OCI-LY7 (cell line): ENCODE measurements around the gene TASP1. TPM values are rescaled to one million over a fixed set of nuclear protein-coding genes. Genes with fewer than 3 reads are reported as not detected.

ENCODE experiments used
- BruUV-seq: library from RNA; stranded (reverse); fragments of 400-500 nt; replicated peaks from 2 replicates; lab custom pipeline; 2021; lab: Mats Ljungman, UMichigan
- CTCF ChIA-PET: fragments of 300-600 bp; sonication (Branson Sonifier 250); formaldehyde crosslinking; loops from one replicate; lab custom pipeline; 2022; ENCODE audit warnings: antibody characterized with exemption; ENCODE audit not compliant: unreplicated experiment; lab: Charles Lee
- POLR2A ChIA-PET: fragments of 300-600 bp; sonication (Branson Sonifier 250); formaldehyde crosslinking; loops from one replicate; lab custom pipeline; 2022; ENCODE audit warnings: antibody characterized with exemption; lab: Charles Lee
- DNase-seq: peaks from one replicate; pipeline ENCODE4 v3.0.0-alpha.2; 2015; ENCODE audit warnings: low spot score
- H2AFZ ChIP-seq: fragments of 200-600 bp; sonication (generic), shearing (Covaris generic); 2 replicates; pipeline ENCODE4 v1.6.1; 2014; ENCODE audit warnings: mild to moderate bottlenecking, antibody characterized with exemption, low read length, moderate library complexity
- H3K27ac ChIP-seq: fragments of 200-600 bp; sonication (generic); 2 replicates; pipeline ENCODE4 v1.5.1; 2014; ENCODE audit warnings: mixed run types, low read depth, mild to moderate bottlenecking, moderate library complexity, low read length, inconsistent platforms; ENCODE audit not compliant: poor library complexity, severe bottlenecking
- H3K36me3 ChIP-seq: fragments of 200-600 bp; sonication (generic); 2 replicates; pipeline ENCODE4 v1.6.1; 2014; ENCODE audit warnings: mild to moderate bottlenecking, antibody characterized with exemption, low read length, moderate library complexity, mixed read lengths; ENCODE audit not compliant: insufficient read depth
- H3K4me1 ChIP-seq: fragments of 200-600 bp; sonication (generic); 2 replicates; pipeline ENCODE4 v1.5.1; 2014; ENCODE audit warnings: mild to moderate bottlenecking, low read length; ENCODE audit not compliant: insufficient read depth, poor library complexity, severe bottlenecking
- H3K4me2 ChIP-seq: fragments of 200-600 bp; sonication (generic); 2 replicates; pipeline ENCODE4 v1.6.1; 2014; ENCODE audit warnings: mild to moderate bottlenecking, low read length
- H3K4me3 ChIP-seq: fragments of 200-600 bp; sonication (generic); 2 replicates; pipeline ENCODE4 v1.5.1; 2014; ENCODE audit warnings: mild to moderate bottlenecking, low read depth, low read length; ENCODE audit not compliant: poor library complexity, severe bottlenecking
- H3K79me2 ChIP-seq: fragments of 200-600 bp; sonication (generic); 2 replicates; pipeline ENCODE4 v1.6.1; 2016; ENCODE audit warnings: low read depth, mild to moderate bottlenecking, low read length, moderate library complexity, mixed read lengths; ENCODE audit not compliant: insufficient read depth
- H3K9me2 ChIP-seq: fragments of 200-600 bp; sonication (generic); 2 replicates; pipeline ENCODE4 v1.6.1; 2016; ENCODE audit warnings: mild to moderate bottlenecking, low read length, mixed read lengths; ENCODE audit not compliant: insufficient read depth
- H3K9me3 ChIP-seq: fragments of 200-600 bp; sonication (generic); 2 replicates; pipeline ENCODE4 v1.6.1; 2014; ENCODE audit warnings: mild to moderate bottlenecking, mixed run types, low read length, mixed read lengths
- H4K20me1 ChIP-seq: fragments of 200-600 bp; sonication (generic); 2 replicates; pipeline ENCODE4 v1.6.1; 2014; ENCODE audit warnings: mild to moderate bottlenecking, antibody characterized with exemption, low read length, moderate library complexity, mixed read lengths; ENCODE audit not compliant: insufficient read depth
- CTCF ChIP-seq: fragments of 200-600 bp; sonication (generic); conservative IDR thresholded peaks from 2 replicates; pipeline ENCODE4 v1.5.1; 2014; ENCODE audit warnings: mild to moderate bottlenecking, antibody characterized with exemption, low read length, moderate library complexity, mixed read lengths
- EZH2phosphoT487 ChIP-seq: fragments of 200-600 bp; sonication (generic); IDR thresholded peaks from 2 replicates; pipeline ENCODE4 v1.6.1; 2018; ENCODE audit warnings: low read depth, borderline replicate concordance, mild to moderate bottlenecking, mixed run types, antibody characterized with exemption, low read length, moderate library complexity, mixed read lengths
- intact Hi-C: fragments of 100-400 bp; cut with micrococcal nuclease; formaldehyde crosslinking; loops from one replicate; pipeline ENCODE4 v1.10.0; 2022; ENCODE audit not compliant: unreplicated experiment
- total RNA-seq, 2 experiments: library from RNA; depleted of rRNA in 1 of 2; stranded (reverse); fragments of >200 nt in 1 of 2; shearing (Covaris generic) in 1 of 2; gene quantifications; 2 replicates each; pipeline ENCODE4 v1.2.3, GENCODE V29; 2014 to 2022

Gene TASP1
- total RNA-seq, 2 experiments from 2014 or later: 12.9 to 15.5 TPM

- H2AFZ ChIP-seq: no peak overlapping the region
- no peaks in the 10 kb centered on the region for H4K20me1 ChIP-seq
- CTCF ChIA-PET: no interaction called here
- intact Hi-C loops: no loop called here
- POLR2A ChIA-PET: interaction anchor here (0.6 to 1.2 kb wide), 3 partner anchors 9 to 127 kb away, joined by 3 to 4 read pairs (median 4); no protein-coding TSS in a partner anchor
- no TSS peak for BruUV-seq
- DNase-seq: no peak
- H3K27ac ChIP-seq: no peak overlapping the region
- TF ChIP-seq EZH2phosphoT487 (no peak), CTCF (no peak)
- no peaks in the 10 kb centered on the region for H3K9me2 ChIP-seq
- H3K79me2 ChIP-seq: no peaks in the 10 kb centered on the region
- no peaks in the 10 kb centered on the region for H3K9me3 ChIP-seq
- H3K4me1 ChIP-seq: no peaks in the 10 kb centered on the region
- H3K36me3 ChIP-seq: no peaks in the 10 kb centered on the region
- no peak overlapping the region for H3K4me3 ChIP-seq
- no peak overlapping the region for H3K4me2 ChIP-seq
Observed at GRCh38 chr20:13648291-13649228, 9.8 kb upstream of the TASP1 start.

DNA sequence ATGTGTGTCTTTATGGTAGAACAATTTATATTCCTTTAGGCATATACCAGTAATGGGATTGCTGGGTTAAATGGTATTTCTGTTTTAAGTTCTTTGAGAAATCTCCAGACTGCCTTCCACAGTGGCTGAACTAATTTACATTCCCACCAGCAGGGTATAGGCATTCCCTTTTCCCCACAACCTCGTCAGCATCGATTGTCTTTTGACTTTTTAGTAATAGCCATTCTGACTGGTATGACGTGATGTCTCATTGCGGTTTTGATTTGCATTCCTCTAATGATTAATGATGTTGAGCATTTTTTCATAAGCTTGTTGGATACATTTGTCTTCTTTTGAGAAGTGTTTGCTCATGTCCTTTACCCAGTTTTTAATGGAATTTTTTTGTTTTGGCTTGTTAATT lies 5.3 kb upstream of the TASP1 start:
- H3K4me3 ChIP-seq: no peak overlapping the region
- H3K27ac ChIP-seq: no peak overlapping the region
- CTCF ChIA-PET: no interaction called here
- no peaks in the 10 kb centered on the region for H3K36me3 ChIP-seq
- H3K79me2 ChIP-seq: no peaks in the 10 kb centered on the region
- TF ChIP-seq CTCF: no peak
- no peak for TF ChIP-seq EZH2phosphoT487
- H2AFZ ChIP-seq: no peak overlapping the region
- no peak overlapping the region for H3K4me2 ChIP-seq
- POLR2A ChIA-PET: no interaction called here
- DNase-seq: no peak
- intact Hi-C loops: no loop called here
- no peaks in the 10 kb centered on the region for H3K9me3 ChIP-seq
- no peaks in the 10 kb centered on the region for H3K9me2 ChIP-seq
- H4K20me1 ChIP-seq: no peaks in the 10 kb centered on the region
- BruUV-seq: no TSS peak
- peaks cover 3% of the 10 kb centered on the region for H3K4me1 ChIP-seq

- peak overlapping the region; percentile 98 for H2AFZ ChIP-seq
- no peaks in the 10 kb centered on the region for H3K9me3 ChIP-seq
- no peak overlapping the region for H3K27ac ChIP-seq
- no peaks in the 10 kb centered on the region for H3K9me2 ChIP-seq
- no peak for DNase-seq
- intact Hi-C loops: loop anchor here (10.0 kb wide), 1 partner anchor 146 kb away; the partner anchor contains the start of genes ESF1 and NDUFAF5
- no peaks in the 10 kb centered on the region for H4K20me1 ChIP-seq
- H3K4me1 ChIP-seq: peaks cover 12% of the 10 kb centered on the region
- peaks cover 14% of the 10 kb centered on the region; the same call in 1 of the 2 replicates for H3K79me2 ChIP-seq
- TF ChIP-seq CTCF (no peak), EZH2phosphoT487 (no peak)
- H3K36me3 ChIP-seq: no peaks in the 10 kb centered on the region
- POLR2A ChIA-PET: interaction anchor here (0.8 to 1.4 kb wide), 2 partner anchors 10 to 14 kb away, joined by 4 read pairs; no protein-coding TSS in a partner anchor
- no TSS peak for BruUV-seq
- peak overlapping the region; percentile 92 for H3K4me3 ChIP-seq
- CTCF ChIA-PET: no interaction called here
- peak overlapping the region; percentile 81 for H3K4me2 ChIP-seq
Observed at GRCh38 chr20:13639150-13639497, 392 bp upstream of the TASP1 start.
